Activated CD4-positive, alpha-beta T cell treated with anti-CD3 and anti-CD28 coated beads for 1 hour (primary cell): ENCODE measurements around the gene ELMO2.

Source experiments
- DNase-seq: peaks from one replicate; pipeline ENCODE4 v3.0.0-alpha.2; 2020

ELMO2 gene

DNA sequence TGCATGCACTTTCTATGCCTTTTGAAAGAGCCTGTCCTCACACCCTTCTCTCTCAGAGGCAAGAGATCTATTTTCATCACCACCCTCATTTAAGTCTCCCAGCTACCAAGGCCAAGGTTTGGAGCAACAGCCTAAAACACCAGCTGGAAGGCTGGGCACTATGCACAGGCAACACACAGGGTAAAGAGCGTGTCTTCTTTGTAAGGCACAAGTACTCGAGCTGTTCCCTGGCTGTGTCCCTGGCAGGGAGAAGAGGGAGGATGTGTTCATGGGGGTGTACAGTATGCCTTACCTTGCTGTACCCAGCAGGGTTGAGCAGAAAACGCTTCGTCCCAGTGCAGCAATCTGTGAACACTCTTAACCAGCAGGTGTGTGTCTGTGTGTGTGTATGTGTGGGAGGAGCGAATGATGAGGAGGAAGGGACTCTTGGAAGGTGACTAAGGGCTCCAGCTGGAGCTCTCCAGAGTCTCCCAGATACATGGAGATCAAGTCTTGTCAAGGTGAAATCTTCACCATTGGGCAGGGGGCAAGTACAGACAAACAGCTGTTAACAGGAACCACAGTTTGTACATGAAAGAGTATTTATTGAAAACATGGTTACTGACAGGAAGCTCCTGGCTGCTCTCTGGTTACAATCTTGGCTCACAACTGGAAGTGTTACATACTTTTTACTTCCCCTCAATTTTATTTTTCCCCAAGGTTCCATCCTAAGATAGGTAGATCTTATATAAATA lies 40.8 kb downstream of the ELMO2 start:
- no peak for DNase-seq

DNA sequence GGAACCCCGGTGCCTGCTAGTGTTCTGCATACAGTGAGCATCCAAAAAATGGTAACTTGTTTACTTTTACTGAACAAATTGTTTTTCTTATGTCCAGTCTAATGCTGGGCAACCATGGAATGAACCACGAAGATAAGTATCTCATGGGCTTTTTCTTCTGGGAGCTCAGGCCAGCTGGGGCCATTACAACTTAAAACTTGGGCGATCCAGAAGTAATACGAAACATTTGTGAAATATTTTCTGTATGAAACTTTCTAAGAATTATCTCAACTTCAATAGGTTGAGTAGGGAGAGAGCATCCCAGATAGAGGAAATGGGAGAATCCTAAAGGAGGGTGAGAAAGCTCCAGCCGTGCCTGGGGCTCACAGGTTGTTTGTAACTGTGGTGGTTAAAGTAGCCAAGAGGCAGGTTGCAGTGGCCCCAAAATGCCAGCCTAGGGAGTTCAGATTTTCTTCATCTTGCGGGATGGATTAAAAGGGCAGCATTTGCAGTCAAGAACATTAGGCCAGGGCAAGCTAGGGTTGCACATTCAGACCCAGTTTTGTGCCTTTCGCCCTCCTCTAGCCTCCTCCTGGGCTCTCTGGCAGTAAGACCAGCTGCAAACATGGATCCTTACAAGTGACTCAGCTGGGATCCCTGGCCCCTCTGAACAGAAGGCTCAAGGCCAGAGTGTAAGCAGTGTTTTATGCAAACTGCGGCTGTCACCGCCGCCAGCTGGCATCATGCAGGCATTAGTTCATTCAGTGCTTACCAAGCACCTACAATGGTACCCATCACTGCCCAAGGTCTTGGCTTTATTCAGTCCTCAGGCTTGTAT lies 41.5 kb downstream of the ELMO2 start:
- DNase-seq = no peak

DNA sequence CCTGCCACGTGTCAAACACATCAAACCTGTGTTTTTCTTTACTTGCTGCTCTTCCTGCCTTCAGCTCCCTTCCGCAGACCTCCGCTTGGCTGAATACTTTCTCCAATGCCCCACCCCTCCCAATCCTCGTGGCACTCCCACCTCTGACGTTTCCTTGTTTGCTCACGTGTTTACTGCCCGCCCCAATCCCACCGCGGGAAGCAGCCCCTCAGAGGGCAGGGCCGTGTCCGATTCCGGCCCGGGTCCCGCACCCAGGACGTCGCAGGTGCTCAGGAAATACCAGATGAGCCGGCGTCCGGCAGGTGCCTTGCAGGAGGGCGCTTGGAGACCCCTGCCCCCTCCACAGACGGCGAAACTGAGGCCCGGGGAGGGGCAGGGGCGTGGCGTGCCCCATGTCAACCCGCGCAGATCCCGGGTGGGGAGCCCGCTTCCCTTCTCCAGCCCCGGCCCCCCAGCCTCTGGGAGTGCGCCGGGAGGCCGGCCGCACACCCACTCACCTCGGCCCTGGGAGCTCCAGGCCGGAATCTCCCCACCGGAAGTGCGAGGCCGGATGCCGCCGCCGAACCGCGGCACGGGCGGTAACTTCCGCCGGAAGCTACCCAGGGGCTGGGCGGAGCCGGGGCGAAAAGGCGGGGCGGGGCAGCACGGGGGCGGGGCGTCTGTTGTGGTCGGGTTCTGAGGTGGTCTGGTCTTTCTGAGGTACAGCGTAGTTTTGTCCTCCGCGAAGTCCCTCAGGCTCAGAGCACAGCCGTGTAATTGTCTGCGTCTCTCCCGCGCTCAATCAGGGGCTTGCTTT lies 42.3 kb downstream of the ELMO2 start:
- peak; percentile 76 for DNase-seq

DNA sequence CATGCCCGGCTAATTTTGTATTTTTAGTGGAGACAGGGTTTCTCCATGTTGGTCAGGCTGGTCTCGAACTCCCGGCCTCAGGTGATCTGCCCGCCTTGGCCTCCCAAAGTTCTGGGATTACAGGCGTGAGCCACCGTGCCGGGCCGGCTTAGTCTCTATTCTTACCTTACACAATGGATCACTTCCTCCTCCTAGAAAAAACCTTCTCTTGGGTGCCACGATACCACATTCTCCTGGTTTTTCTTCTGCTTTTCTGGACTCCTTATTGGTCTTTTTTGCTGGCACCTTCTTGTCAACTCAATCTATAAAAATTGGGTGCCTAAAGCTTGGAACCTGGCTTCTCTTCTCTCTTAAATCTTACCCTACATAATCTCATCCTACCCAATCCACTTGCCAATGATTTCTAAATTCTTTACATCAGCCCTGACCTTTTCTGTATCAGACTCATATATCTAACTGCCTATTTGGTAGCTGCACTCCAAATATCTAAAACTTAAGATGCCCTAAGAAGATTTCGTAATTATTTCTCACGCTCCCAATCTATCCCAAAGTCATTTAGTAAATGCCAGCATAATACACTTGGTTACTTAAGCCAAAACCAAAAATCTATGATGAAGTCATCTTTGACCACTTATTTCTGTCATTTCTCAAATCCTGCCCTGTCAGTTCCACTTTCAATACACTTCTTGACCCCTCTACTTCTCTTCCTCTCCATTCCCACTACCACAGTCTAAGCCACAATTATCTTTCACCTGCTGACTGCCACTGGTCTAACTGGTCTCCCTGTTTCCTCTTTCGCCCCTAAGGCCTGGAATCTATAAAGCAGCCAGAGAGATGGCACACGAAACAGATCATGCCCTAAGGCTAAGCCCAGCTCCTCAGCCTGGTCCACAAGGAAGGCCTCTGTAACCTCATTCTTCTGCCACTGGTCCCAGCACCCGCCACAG lies 43.2 kb downstream of the ELMO2 start:
- no peak for DNase-seq

DNA sequence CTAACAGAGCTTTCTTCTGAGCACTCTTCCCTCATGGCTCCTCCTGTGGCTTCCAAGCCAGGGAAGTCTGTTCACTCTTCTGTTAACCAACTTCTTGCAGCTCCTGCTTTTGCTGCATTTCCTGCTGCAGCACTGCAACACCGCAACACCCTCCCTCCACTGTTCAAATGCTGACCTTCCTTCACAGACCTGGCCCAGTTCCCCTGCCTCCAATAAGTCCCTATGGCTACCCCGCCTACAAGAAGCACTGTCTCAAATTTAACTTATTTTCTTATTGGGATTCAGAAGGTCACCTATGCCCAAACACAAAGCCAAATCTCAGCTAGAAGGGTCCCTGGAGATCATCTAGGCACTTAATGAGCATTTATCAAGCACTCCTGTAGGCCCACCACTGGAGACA lies 44.6 kb downstream of the ELMO2 start:
- DNase-seq = no peak

DNA sequence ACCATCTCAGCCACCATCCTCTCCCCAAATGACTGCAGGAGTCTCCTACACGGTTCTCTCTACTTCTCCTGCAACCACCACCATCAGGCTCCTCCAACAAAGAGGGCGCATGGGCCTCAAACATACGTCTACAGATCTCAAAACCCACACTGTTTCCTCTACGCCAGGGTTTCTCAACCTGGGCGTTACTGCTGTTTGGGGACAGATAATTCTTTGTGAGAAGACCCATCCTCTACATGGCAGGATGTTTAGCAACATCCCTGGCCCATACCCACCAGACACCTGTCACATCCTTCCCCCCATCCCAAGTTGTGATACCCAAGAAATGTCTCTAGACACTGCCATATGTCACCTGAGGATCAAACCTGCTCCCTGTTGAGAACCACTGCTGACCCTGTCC lies 45.0 kb downstream of the ELMO2 start:
- DNase-seq = no peak

DNA sequence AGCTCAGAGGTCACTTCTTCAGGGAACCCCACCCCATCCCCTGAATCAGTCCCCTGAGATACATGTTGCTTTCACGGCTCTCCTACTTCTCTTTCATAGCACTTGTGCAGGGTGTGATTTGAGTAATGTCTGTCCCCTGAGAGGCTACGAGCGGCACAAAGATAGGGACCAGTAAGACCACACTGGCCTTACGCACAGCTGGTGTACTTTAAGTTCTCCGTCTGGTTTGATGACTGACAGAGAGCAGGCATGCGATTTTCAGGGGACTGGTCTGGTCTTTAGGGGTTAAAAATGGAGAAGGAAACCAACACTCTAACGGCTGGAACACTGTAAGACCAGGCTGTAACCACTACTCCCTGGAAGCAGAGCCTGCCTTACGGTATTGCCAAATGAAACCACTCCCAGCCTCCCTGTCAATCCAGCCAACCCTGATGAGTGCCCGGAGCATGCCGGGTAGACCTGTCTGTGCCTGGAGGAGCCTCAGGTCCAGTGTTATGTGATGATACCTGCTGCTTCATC lies 47.1 kb downstream of the ELMO2 start:
- DNase-seq = no peak

DNA sequence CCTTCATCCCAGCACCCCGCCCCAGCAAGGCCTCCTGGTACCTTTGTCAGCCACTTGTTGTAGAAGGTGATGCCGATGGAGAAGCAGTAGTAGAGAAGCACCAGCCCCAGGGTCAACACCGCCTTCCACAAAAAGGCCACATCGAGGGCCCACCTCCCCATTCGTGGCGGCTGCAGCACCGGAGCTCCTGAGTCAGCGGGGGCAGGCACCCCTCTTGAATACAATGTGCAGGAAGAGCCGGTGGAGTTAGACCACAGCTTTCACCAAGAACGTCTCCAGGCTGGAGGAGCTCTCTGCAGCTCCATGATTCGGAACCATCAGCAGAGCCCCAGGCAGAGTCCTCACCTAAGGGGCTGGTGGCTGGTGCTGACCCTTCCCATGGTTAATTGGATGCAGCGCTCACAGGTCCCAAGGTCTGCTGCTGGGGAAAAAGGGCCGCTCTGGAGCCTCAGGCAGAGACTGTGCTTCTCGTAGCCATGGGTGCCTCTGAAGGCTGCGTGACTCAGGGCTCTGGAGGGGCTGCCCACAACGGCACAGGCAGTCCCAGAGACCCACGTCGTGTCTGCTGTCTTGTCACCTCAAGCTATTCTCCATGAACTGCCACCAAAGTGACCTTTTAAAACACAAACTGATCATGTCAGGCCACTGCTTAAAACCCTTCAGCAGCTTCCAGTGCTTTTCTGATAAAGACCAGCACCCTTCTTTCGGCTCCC lies 47.9 kb downstream of the ELMO2 start:
- no peak for DNase-seq

DNA sequence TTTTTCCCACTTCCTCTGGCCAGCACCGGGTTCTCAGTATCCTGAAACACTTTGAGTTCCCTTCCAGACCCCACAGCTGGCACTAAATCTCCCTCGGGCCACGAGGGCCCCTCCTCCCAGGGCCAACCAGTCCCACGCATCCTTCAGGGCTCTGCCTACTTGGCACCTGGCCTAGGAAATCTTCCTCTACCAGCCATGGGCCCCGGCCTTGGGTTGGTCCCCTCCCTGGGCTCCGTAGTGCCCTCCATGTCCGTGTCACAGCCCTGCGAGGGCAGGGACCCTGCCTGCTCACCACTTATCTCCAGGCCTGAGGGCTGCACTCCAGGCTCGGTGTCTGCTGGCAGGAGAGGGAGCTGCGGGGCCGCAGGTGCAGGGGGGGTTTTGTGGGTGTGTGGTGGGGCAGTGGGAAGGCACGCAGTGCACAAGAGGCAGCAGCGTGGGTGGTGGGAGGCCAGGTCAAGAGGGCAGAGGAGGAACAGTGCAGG lies 49.3 kb downstream of the ELMO2 start:
- no peak for DNase-seq

DNA sequence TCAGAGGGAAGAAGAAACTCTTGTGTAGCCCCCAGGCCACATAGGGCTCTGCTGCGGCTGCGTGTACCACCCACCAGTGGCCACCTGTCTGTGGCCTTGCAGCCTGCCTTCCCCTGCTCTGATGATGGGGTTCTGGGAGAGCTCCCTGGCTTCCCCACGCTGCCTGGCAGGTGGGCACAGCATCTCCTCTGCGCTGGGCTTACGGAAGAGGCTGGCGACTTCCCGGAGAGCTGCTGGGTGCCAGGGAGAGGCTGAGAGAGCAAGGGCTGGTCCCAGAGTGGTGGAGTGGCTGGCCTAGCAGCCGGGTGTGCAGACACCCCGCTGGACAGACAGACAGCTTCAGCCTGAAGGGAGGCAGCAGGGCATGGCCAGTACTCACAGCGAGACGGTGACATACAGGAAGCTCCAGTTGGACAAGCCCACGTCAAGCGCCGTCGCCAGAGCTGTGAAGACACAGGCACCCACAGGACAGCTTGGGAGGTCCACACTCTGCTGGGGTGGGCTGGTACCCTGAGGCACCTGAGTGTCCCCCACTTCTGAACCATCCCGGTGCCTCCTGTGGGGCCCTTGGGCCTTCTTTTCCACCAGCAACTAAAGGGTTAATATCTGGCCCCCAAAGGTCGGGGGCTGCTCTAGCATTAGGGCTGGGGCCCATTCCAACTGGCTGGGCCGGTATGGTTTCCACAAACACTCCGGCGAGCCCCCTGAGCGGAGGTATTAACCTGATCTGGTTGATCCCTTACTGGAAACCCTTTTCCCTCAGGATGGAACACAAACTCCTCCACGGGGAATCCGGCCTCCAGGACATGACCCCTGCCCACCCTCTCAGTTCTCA lies 50.0 kb downstream of the ELMO2 start:
- DNase-seq = no peak

DNA sequence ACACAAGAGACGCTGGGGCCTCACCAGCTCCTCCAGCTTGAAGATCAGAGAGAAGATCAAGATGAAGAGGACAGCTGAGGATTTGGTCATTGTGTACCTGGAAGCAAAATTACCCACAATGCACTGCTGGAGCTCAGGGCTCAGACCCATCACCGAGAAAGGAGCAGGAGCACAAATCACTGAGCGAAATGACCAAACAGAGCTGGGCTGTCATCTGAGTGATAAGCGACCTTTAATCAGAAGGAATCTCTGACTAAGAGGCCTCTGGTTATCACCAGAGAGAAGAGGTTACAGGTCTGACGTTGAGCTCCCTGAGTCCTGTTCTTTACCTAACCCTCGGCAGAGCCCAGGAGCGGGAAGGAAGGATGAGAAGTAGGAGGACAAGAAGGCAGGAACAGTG lies 50.6 kb downstream of the ELMO2 start:
- no peak for DNase-seq

DNA sequence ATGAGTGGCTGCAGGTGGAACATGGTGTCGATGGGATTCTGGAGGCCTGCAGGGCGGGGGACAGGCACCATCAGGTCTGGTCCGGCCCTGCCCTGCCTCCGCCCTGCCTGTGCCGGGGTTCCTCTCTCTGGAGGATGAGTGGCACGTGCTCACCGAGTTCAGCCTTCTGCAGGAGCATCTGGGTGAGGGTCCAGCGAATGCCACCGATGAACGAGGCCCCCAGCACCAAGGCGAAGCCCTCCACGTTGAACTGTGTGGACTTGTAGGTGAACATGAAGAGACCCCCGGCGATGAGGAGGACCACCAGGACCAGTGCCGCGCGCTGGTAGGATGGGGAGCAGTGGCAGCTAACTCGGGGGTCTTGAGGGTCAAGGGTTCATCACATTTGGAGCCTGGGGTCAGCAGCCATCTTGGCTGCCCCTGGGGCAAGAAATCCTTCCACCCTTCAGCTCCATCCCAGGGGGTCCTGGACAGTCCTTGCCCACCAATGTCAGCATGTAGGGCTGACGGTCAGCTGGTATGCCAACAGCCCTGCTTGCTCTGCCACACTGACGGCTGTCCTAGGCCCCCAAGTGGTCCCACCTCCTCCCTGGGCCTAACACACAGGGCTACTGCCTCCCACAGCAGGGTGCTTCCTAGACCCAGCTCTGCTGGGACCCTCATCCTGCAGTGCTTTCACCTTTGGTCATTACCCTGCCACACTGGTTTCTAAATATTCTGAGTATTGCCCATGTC lies 51.3 kb downstream of the ELMO2 start:
- DNase-seq = no peak

DNA sequence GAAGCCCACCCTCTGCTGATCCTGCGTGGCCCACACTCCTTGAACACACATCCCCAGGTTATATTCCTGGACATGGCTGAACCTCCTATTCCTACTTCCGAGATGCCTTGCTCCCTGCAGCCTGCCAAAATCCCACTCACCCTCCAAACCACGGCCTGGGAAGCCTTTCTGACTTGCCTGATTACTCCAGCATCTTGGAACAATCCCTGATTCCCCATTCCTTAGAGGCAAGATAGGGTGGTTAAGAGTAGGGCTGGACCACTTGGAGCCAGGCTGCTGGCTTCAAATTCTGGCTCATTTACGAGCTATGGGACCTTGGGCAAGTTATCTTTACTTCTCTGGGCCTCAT lies 52.2 kb downstream of the ELMO2 start:
- no peak for DNase-seq

DNA sequence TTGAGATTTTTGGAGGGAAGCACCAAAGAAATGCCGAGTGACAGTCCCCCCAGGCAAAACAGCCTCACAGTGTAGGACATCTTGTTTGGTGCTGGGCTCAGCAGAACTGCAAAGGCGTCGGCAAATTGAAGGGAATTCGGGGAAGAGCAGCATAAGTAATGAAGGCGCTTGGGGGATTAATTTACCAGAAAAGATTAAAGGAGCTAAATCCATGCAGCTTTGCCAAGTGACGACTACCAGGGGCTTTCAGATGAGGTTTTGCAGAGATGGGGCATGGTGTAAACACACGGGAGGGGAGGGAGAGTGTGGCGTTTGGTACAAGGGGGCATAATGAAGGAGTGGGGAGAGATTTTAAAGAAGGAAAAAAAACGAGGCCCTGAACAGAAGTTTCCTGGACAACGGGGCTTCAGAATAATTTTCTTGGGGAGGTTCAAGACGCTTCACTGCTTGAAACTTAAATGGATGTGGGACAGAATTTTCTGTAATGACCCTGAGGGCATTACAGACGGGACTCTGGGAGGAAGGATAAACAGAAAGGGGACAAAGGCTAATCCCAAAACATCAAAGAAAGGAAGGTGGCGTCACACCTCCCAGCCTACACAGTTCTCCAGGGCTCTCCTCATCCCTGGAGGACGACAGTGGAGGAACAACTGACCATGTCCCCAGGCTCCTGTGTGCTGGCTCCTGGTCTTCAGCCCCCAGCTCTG lies 52.8 kb downstream of the ELMO2 start:
- no peak for DNase-seq

DNA sequence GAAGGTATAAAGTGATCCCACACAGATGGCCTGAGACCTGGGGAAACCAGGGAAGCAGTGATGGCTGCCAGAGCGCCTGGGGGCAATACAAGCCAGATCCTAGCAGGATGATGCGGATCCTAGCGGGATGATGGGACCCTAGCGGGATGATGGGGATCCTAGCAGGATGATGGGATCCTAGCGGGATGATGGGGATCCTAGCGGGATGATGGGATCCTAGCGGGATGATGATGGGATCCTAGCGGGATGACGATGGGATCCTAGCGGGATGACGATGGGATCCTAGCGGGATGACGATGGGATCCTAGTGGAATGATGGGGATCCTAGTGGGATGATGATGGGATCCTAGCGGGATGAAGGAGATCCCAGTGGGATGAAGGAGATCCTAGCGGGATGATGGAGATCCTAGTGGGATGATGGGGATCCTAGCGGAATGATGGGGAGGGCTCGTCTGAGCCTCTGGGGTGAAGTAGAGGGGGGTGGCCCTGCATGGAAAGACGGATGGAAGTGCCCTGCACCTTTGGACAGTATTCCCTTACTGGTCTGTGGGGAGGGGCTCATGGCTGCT lies 54.0 kb downstream of the ELMO2 start:
- DNase-seq = no peak

DNA sequence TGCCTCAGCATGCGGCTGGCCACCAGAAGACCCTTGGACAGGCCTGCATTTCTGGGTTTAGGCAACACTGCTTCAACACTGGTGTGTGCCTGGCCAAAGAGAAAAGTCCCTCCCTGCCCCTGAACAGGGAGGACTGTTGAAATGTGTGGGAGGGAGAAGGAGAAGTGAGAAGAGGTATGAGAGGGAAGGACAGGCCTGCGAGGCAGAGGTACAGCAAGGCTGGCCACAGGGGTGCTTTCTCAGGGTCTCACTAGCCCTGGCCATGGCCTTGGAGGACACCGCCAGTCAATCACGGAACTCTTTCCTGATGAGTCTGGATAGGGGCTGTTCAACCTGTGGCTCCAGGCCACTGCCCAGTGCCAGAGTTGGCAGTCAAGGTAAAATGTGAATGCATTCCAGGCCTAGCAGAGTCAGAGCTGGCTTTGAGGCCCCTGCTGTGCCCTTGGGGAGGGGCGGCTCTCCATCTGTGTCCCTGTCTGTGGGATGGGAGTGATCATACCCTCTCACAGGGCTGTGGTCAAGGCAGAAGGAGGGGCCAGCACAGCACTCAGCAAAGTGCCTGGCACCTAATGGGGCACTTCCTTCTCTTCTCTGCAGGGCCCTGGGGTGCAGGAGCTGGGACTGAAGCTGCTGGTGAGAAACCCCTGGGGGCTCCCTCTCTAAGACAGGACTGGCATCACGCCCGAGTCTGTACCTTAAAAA lies 54.9 kb downstream of the ELMO2 start:
- DNase-seq = no peak

DNA sequence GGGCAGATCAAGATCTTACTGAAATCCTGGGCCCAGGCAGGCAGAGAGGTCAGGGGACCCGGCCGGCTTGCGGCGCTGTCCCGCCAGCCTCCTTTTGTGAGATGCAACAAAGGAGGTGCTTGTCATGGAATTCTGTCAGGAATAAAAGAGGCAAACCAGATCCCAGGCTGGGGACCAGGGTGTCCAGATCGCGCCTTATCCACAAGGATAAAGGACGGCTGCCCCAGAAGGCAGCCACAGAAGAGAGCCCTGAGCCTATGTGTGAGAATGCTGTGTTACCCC lies 55.5 kb downstream of the ELMO2 start:
- DNase-seq = no peak

DNA sequence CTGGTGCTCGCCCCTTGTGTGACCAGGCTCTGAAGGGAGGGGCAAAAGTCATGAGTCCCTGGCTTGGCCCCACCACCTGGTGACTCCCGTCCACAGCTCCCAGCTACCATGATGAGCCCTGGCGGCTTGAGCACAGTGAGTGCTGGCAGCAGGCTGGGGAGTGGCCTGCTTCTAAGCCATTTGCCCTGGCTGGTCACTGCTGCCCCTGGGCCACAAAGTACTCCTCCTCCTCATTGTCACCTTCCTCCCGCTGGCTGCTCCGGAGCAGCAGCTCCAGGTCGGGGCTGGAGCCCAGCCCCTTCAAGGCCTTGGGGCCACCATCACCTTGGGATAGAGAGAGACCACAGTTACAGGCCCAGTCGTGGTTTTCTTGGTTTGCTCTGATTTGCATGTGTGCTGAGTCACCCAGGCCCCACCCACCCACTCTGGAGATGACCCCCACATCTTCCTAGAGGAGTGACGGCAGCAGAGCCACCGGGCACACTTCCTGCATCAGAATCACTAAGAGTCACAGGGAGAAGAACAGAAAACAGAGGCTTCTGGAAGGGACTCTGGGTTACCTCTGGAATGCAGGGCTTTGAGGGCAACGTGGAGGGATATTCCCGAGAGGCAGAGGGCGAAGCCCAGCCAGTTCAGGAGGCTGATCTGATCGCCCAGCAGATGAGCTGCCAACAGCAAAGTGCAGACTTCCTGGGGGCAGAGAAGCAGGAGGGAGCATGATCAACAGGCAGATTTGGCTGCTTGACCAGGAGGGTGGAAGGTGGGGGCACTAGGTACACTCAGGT lies 56.0 kb downstream of the ELMO2 start:
- no peak for DNase-seq
